Breast epithelium (tissue), 4 donors: ENCODE measurements around the gene XPO6. TPM values are rescaled to one million over a fixed set of nuclear protein-coding genes. Genes with fewer than 3 reads are reported as not detected.

Experiments used
- DNase-seq, 2 donors: peaks; one replicate each; pipeline ENCODE4 v3.0.0-alpha.2; 2019; ENCODE audit warnings: low spot score in 2 of 2
- H3K27ac ChIP-seq, 2 donors: fragments of 200-600 bp; sonication (generic) in 1 of 2; one replicate each; pipeline ENCODE4 v1.5.1; 2016 to 2019; ENCODE audit warnings: mild to moderate bottlenecking in 1 of 2
- H3K27me3 ChIP-seq, 2 donors: fragments of 200-600 bp; sonication (generic) in 1 of 2; one replicate each; pipeline versions ENCODE4 v1.5.1 to v1.6.0; 2017 to 2019; ENCODE audit warnings: control low read depth in 1 of 2, mild to moderate bottlenecking in 1 of 2
- H3K36me3 ChIP-seq: fragments of 200-600 bp; one replicate; pipeline ENCODE4 v1.5.1; 2019
- H3K4me1 ChIP-seq, 2 donors: fragments of 200-600 bp; sonication (generic); one replicate each; pipeline ENCODE4 v1.5.1; 2016 to 2019; ENCODE audit warnings: control low read depth in 1 of 2
- H3K4me3 ChIP-seq, 3 donors: fragments of 200-600 bp; sonication (generic); 1 replicate in 2 of 3; 2 replicates in 1 of 3; pipeline ENCODE4 v1.5.1; 2016 to 2019; ENCODE audit warnings: mild to moderate bottlenecking in 3 of 3, moderate library complexity in 2 of 3
- H3K9me3 ChIP-seq, 2 donors: fragments of 200-600 bp; sonication (generic) in 1 of 2; one replicate each; pipeline ENCODE4 v1.5.1; 2016 to 2019; ENCODE audit warnings: control low read depth in 1 of 2
- CTCF ChIP-seq, 3 donors: fragments of 450-650 bp; IDR thresholded peaks; one replicate each; pipeline ENCODE4 v1.5.1; 2016 to 2017; ENCODE audit warnings: antibody characterized with exemption in 3 of 3, mild to moderate bottlenecking in 3 of 3, moderate library complexity in 3 of 3
- POLR2A ChIP-seq: fragments of 450-650 bp; IDR thresholded peaks from one replicate; pipeline ENCODE4 v1.6.1; 2016; ENCODE audit warnings: antibody characterized with exemption, mild to moderate bottlenecking, moderate library complexity
- POLR2AphosphoS5 ChIP-seq, 3 donors: sonication (generic); formaldehyde crosslinking; IDR thresholded peaks; one replicate each; pipeline ENCODE4 v1.6.1; 2017; ENCODE audit warnings: antibody characterized with exemption in 3 of 3
- intact Hi-C: fragments of 100-400 bp; cut with DNase I; formaldehyde crosslinking; loops from one replicate; pipeline ENCODE4 v1.15.1; 2023; ENCODE audit warnings: low total_unique reads
- total RNA-seq, 3 donors: library from RNA; depleted of rRNA; stranded (reverse); fragments of >200 nt; gene quantifications; one replicate each; pipeline ENCODE4 v1.1.0, GENCODE V29; 2016

The XPO6 gene
- total RNA-seq, 3 donors from 2014 or later = 66.4 to 84.6 (median 67.4) TPM

- Histone ChIP-seq H3K9me3 (no peaks in the 10 kb centered on the region), H3K27ac (no peak overlapping the region), H3K4me1 (no peaks in the 10 kb centered on the region), H3K36me3 (peaks cover 9% of the 10 kb centered on the region), H3K4me3 (no peak overlapping the region), H3K27me3 (no peaks in the 10 kb centered on the region)
- intact Hi-C loops = no loop called here
- TF ChIP-seq CTCF (IDR thresholded peaks at IDR 0.05) = no peak
- TF ChIP-seq POLR2AphosphoS5 (IDR thresholded peaks at IDR 0.05) = no peak
- TF ChIP-seq POLR2A = no peak
- no peak for DNase-seq
Measured at GRCh38 chr16:28107232-28107631, 104.5 kb downstream of the XPO6 start.

- Histone ChIP-seq H3K4me3 (no peak overlapping the region), H3K9me3 (no peaks in the 10 kb centered on the region), H3K36me3 (peaks cover 9% of the 10 kb centered on the region), H3K4me1 (no peaks in the 10 kb centered on the region), H3K27ac (no peak overlapping the region), H3K27me3 (no peaks in the 10 kb centered on the region)
- DNase-seq = no peak
- TF ChIP-seq CTCF (IDR thresholded peaks at IDR 0.05) (no peak), POLR2AphosphoS5 (IDR thresholded peaks at IDR 0.05) (no peak), POLR2A (no peak)
- intact Hi-C loops = no loop called here
Measured at GRCh38 chr16:28106467-28107215, 105.1 kb downstream of the XPO6 start.

- H3K27ac ChIP-seq = no peak overlapping the region
- intact Hi-C loops = no loop called here
- no peaks in the 10 kb centered on the region for H3K4me1 ChIP-seq
- no peak for DNase-seq
- H3K36me3 ChIP-seq = peaks cover 9% of the 10 kb centered on the region
- no peaks in the 10 kb centered on the region for H3K27me3 ChIP-seq
- H3K9me3 ChIP-seq = no peaks in the 10 kb centered on the region
- TF ChIP-seq POLR2A = no peak
- no peak for TF ChIP-seq POLR2AphosphoS5 (IDR thresholded peaks at IDR 0.05)
- no peak for TF ChIP-seq CTCF (IDR thresholded peaks at IDR 0.05)
- H3K4me3 ChIP-seq = no peak overlapping the region
Measured at GRCh38 chr16:28105954-28106353, 105.8 kb downstream of the XPO6 start.

- H3K9me3 ChIP-seq = no peaks in the 10 kb centered on the region
- H3K27me3 ChIP-seq = no peaks in the 10 kb centered on the region
- TF ChIP-seq CTCF (IDR thresholded peaks at IDR 0.05) (no peak), POLR2AphosphoS5 (IDR thresholded peaks at IDR 0.05) (no peak), POLR2A (no peak)
- no peak overlapping the region for H3K27ac ChIP-seq
- peaks cover 9% of the 10 kb centered on the region for H3K36me3 ChIP-seq
- no peak overlapping the region for H3K4me3 ChIP-seq
- DNase-seq = no peak
- H3K4me1 ChIP-seq = no peaks in the 10 kb centered on the region
- intact Hi-C loops = no loop called here
Measured at GRCh38 chr16:28105297-28105696, 106.5 kb downstream of the XPO6 start.

GRCh38 chr16:28104404-28104803, 107.4 kb downstream of the XPO6 start:
- H3K36me3 ChIP-seq = peaks cover 9% of the 10 kb centered on the region
- DNase-seq = no peak
- TF ChIP-seq POLR2A (no peak), CTCF (IDR thresholded peaks at IDR 0.05) (no peak)

More at GRCh38 chr16:28104404-28104803, 107.4 kb downstream of the XPO6 start:
- Histone ChIP-seq H3K9me3 (no peaks in the 10 kb centered on the region), H3K27ac (no peak overlapping the region), H3K27me3 (no peaks in the 10 kb centered on the region), H3K4me3 (no peak overlapping the region), H3K4me1 (no peaks in the 10 kb centered on the region)
- intact Hi-C loops = no loop called here
